Measurements from ENCODE around the gene NFATC3. TPM values are rescaled to one million over a fixed set of nuclear protein-coding genes. Genes with fewer than 3 reads are reported as not detected.

NFATC3 gene
- total RNA-seq, 5 donors from 2014 or later (not counting 1 experiment from before 2014, with no cell fraction given): 111 to 144 (median 116) TPM

DNA sequence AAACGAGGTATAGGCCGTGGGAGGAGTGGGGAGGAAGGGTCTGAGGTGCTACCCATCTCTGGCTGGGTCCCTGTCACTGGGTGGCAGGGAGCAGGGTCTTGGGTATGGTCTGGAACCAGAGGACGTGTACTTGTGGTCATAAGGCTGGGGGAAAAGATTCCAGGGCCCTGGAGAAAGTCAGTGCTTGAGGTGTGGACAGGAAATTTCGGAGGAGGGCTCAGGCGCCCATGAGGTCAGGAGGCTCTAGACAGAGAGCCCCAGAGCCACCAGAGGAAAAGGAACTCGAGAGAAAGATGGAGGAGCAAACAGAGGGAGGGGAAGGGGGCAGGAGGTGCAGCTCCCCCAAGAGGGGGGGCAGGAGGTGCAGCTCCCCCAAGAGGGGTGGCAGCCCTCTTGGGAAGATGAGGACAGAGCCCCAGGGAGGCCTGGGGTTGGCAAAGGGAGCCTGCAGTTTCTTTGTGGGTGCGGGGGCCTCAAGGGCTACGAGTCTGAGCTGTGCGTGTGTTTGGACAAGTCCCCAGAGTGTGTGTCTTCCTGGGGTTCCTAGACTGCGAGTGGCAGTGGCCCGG is 178.5 kb downstream of the NFATC3 start:
- Mint-ChIP-seq H3K9me3 (no peaks in the 10 kb centered on the region), H3K36me3 (peaks cover 7% of the 10 kb centered on the region), H3K4me1 (peaks cover 44 to 56% (median 48%) of the 10 kb centered on the region in 3 donors), H3K4me3 (peak overlapping the region; percentile 90 to 96 (median 92)), H3K27ac (peak overlapping the region; percentile 97), H3K27me3 (no peaks in the 10 kb centered on the region)
- WGBS (ENCODE audit: insufficient coverage): 38% methylated on average over 11 of the region's 11 CpGs
- H3K27ac ChIP-seq (ENCODE audit: low read length): peak overlapping the region; percentile 88
- H3K27me3 ChIP-seq (replicated peaks in 1 of 2; ENCODE audit: control insufficient read depth in 2 of 2, extremely low read depth in 1 of 2, insufficient read depth in 2 of 2, low read length in 1 of 2): no peaks in the 10 kb centered on the region
- H3K4me3 ChIP-seq (ENCODE audit: control insufficient read depth in 1 of 2, extremely low read depth in 1 of 2, low read length in 1 of 2): peak overlapping the region; percentile 82 to 86
- no peak for ATAC-seq (replicated peaks in 1 of 4)
- CTCF ChIA-PET: interaction anchor here (0.6 to 4.6 kb wide), 23 partner anchors 8 to 423 kb away, joined by 3 to 73 read pairs (median 6); partner anchors contain the start of genes PLA2G15 (in 2 of the 2), PRMT7 (in 2 of the 2) and SLC7A6OS (in 2 of the 2)
- DNase-seq: no peak
- no peaks in the 10 kb centered on the region for H3K9me3 ChIP-seq
- peaks cover 3 to 23% of the 10 kb centered on the region in 2 donors for H3K36me3 ChIP-seq (ENCODE audit: control insufficient read depth in 2 of 2, extremely low read depth in 1 of 2, insufficient read depth in 1 of 2, low read length in 1 of 2)
- peaks cover 21 to 59% of the 10 kb centered on the region in 2 experiments for H3K4me1 ChIP-seq (ENCODE audit: control insufficient read depth in 1 of 2, extremely low read depth in 1 of 2, insufficient read depth in 2 of 2, low read length in 2 of 2)
- POLR2A ChIA-PET: interaction anchor here (0.6 to 1.6 kb wide), 8 partner anchors 9 to 66 kb away, joined by 3 to 8 read pairs (median 4); partner anchors contain the start of genes PRMT7 (in 1 of the 2) and SLC7A6OS (in 1 of the 2)

DNA sequence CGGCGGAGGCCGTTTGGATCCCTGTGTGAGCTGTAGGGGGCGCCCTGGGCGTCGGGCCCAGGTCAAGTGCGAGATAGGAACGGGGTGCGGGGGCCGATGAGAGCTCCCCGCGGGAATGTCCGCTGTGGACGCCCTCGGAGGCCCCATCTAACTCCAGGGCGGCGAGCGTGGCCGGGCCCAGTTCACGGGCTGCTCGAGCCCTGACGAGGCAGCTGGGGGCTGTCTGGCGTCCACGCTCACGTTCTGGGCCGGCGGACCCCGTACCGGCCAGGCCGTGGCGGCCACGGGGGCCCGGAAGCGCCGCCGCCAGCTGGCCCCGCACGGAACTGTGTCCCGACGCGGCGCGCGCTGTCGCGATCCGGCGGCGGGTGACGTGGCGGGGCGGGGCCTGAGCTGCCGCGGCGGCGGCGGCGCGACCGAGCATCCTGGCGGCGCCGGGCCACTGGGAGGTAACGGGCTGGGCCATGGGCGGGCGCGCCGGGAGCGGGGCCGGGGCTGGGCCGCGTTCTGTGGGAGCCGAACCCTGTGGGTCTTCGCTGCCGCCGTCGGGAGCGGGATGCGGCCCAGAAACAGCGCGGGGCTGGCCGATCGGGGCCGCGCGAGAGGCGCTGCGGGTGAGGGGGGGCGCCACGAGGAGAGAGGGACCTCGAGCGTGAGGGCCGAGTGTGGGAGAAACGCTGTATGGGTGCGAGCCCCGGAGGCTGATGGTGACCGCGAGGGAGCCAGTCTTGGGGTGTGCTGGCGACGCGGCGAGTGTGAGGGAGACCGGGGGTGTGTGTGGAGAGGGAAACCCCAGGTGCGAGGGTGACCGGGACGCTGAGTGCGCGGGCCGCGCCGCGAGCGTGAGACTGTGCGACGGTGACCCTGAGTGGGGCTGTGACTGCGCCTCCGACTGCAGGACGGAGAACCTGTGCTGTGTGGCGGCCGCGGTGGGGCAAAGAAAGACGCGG is 179.2 kb downstream of the NFATC3 start, which contains the start of gene SLC7A6:
Gene SLC7A6 (plus strand): TSS at position 399 of the 950 bp plus-strand sequence. CDS start 10,201 bp downstream, outside the sequence.
- no peaks in the 10 kb centered on the region for H3K9me3 Mint-ChIP-seq
- H3K9me3 ChIP-seq: no peaks in the 10 kb centered on the region
- H3K27ac ChIP-seq (ENCODE audit: low read length): peak within 1 kb of the TSS; percentile 90
- no peaks in the 10 kb centered on the region for H3K27me3 Mint-ChIP-seq
- ATAC-seq (replicated peaks in 1 of 4) (peak; percentile 81 to 86 (median 82)), DNase-seq (peak; percentile 42 to 92 (median 73))
- WGBS (ENCODE audit: insufficient coverage): under 1% methylated on average over 120 of the region's 123 CpGs
- H3K4me3 ChIP-seq (ENCODE audit: control insufficient read depth in 1 of 2, extremely low read depth in 1 of 2, low read length in 1 of 2): peak within 1 kb of the TSS; percentile 82 to 86
- H3K36me3 ChIP-seq (ENCODE audit: control insufficient read depth in 2 of 2, extremely low read depth in 1 of 2, insufficient read depth in 1 of 2, low read length in 1 of 2): peaks cover 0 to 23% of the 10 kb centered on the region in 2 donors
- peaks cover 52 to 62% (median 55%) of the 10 kb centered on the region in 3 donors for H3K4me1 Mint-ChIP-seq
- ChIA-PET CTCF (interaction anchor here (0.7 to 4.6 kb wide), 24 partner anchors 8 to 115 kb away, joined by 3 to 73 read pairs (median 4); partner anchors contain the start of genes PLA2G15 (in 2 of the 2), PRMT7 (in 2 of the 2) and SLC7A6OS (in 2 of the 2)), POLR2A (interaction anchor here (0.6 to 1.6 kb wide), 8 partner anchors 8 to 65 kb away, joined by 3 to 8 read pairs (median 4); partner anchors contain the start of genes PRMT7 (in 1 of the 2) and SLC7A6OS (in 1 of the 2))
- peak within 1 kb of the TSS; percentile 97 for H3K27ac Mint-ChIP-seq
- no peaks in the 10 kb centered on the region for H3K27me3 ChIP-seq (replicated peaks in 1 of 2; ENCODE audit: control insufficient read depth in 2 of 2, extremely low read depth in 1 of 2, insufficient read depth in 2 of 2, low read length in 1 of 2)
- peak within 1 kb of the TSS; percentile 91 to 96 (median 95) for H3K4me3 Mint-ChIP-seq
- peaks cover 27 to 64% of the 10 kb centered on the region in 2 experiments for H3K4me1 ChIP-seq (ENCODE audit: control insufficient read depth in 1 of 2, extremely low read depth in 1 of 2, insufficient read depth in 2 of 2, low read length in 2 of 2)
- peaks cover 3% of the 10 kb centered on the region for H3K36me3 Mint-ChIP-seq

DNA sequence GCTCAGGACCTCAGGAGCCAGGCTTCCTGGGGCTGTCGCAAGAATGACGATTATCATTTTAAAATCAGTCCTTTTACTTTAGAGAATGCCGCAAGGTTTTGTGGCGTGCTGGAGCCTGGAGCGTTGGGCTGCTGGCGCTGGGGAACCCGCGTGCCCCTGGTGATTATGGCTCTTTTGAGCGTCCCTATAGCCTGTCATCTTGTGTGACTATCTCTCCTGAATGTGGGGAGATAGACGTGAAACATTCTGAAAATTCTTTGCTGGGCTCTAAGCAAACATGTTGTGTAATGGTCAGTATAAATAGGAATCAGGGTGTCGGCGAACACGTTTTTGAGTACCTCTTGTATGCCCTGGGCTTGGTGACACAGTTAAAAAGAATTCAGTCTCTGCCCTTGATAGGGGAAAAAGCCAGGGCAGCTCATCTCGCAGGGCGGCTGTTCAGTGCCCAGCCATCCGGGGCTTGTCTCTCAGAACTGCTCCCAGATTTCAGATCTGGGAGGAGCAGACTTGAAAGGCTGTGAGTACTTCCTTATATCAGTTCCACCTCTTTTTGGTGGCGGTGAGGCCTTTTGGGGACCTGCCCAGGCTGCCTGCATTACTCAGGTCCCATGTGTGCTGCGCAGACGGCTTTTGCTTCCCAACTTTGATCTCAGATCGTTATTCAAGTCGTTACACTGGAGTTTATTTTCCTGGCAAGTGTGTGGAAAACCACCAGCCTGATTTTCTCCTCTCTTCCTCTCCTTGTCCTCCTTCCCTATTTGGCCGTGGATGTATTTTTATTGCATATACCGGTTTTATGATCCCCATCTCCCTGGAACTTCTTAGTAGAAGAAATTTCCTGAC is 180.1 kb downstream of the NFATC3 start:
- DNase-seq (peak in 14 of 35 experiments; percentile 8 to 75 (median 32)), ATAC-seq (replicated peaks in 1 of 4) (peak; percentile 8 to 27 (median 12))
- no peaks in the 10 kb centered on the region for H3K9me3 ChIP-seq
- H3K27ac ChIP-seq (ENCODE audit: low read length): peak overlapping the region; percentile 90
- Mint-ChIP-seq H3K9me3 (no peaks in the 10 kb centered on the region), H3K27ac (peak overlapping the region; percentile 91), H3K4me3 (peak overlapping the region; percentile 91 to 96 (median 95)), H3K36me3 (no peaks in the 10 kb centered on the region), H3K27me3 (no peaks in the 10 kb centered on the region), H3K4me1 (peaks cover 61 to 71% (median 64%) of the 10 kb centered on the region in 3 donors)
- CTCF ChIA-PET: interaction anchor here in 1 of 2 donors (1.5 to 4.6 kb wide), 3 partner anchors 20 to 46 kb away, joined by 4 to 73 read pairs (median 58); partner anchors contain the start of genes PRMT7 and SLC7A6OS
- POLR2A ChIA-PET: interaction anchor here in 1 of 2 donors (1.6 kb wide), 1 partner anchor 15 kb away, joined by 5 read pairs; no protein-coding TSS in a partner anchor
- 0% methylated on average over 14 of the region's 23 CpGs for WGBS (ENCODE audit: insufficient coverage)
- H3K4me1 ChIP-seq (ENCODE audit: control insufficient read depth in 1 of 2, extremely low read depth in 1 of 2, insufficient read depth in 2 of 2, low read length in 2 of 2): peaks cover 35 to 73% of the 10 kb centered on the region in 2 experiments
- peaks cover 0 to 16% of the 10 kb centered on the region in 2 donors for H3K36me3 ChIP-seq (ENCODE audit: control insufficient read depth in 2 of 2, extremely low read depth in 1 of 2, insufficient read depth in 1 of 2, low read length in 1 of 2)
- no peaks in the 10 kb centered on the region for H3K27me3 ChIP-seq (replicated peaks in 1 of 2; ENCODE audit: control insufficient read depth in 2 of 2, extremely low read depth in 1 of 2, insufficient read depth in 2 of 2, low read length in 1 of 2)
- H3K4me3 ChIP-seq (ENCODE audit: control insufficient read depth in 1 of 2, extremely low read depth in 1 of 2, low read length in 1 of 2): peak overlapping the region; percentile 82 to 86

DNA sequence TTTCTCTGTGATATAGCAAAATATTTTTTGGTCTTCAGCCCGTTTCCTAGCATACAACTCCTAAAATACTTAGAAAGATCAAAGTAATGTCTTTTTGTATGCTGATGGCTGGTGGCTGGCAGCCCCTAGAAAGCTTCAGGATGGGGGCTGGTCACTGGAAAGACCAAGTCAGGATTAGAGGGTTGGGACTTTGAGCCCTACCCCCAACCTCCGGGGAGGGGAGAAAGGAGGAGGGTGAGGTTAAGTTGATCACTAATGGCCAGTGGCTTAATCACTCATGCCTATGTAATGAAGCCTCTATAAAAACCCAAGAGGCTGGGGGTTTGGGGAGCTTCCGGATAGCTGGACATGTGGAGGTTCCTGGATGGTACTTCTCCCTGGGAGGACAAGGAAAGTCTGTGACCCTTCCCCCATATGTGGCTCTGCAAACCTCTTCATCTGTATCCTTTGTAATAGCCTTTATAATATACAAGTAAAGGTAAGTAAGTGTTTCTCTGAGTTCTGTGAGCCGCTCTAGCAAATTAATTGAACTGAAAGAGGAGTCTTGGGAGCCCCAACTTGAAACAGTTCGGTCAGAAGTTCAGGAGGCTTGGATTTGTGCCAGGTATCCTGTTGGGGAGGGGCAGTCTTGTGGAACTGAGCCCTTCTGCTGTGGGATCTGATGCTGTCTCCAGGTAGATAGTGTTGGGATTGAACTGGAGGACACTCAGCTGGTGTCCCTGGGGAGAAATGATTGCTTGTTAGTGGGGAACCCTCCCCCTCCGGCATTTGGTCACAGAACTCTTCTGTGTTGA is 182.6 kb downstream of the NFATC3 start:
- no peak for DNase-seq
- Mint-ChIP-seq H3K4me1 (peaks cover 74 to 86% (median 83%) of the 10 kb centered on the region in 3 donors), H3K4me3 (peak overlapping the region; percentile 39 to 96 (median 45)), H3K27me3 (no peaks in the 10 kb centered on the region), H3K27ac (peak overlapping the region; percentile 90 to 100), H3K9me3 (no peaks in the 10 kb centered on the region), H3K36me3 (peaks cover 7% of the 10 kb centered on the region)
- peak overlapping the region; percentile 75 for H3K27ac ChIP-seq (ENCODE audit: low read length)
- WGBS (ENCODE audit: insufficient coverage): 80% methylated on average over 2 of the region's 6 CpGs
- H3K4me3 ChIP-seq (ENCODE audit: control insufficient read depth in 1 of 2, extremely low read depth in 1 of 2, low read length in 1 of 2): no peak overlapping the region
- no peaks in the 10 kb centered on the region for H3K27me3 ChIP-seq (replicated peaks in 1 of 2; ENCODE audit: control insufficient read depth in 2 of 2, extremely low read depth in 1 of 2, insufficient read depth in 2 of 2, low read length in 1 of 2)
- peaks cover 55 to 87% of the 10 kb centered on the region in 2 experiments for H3K4me1 ChIP-seq (ENCODE audit: control insufficient read depth in 1 of 2, extremely low read depth in 1 of 2, insufficient read depth in 2 of 2, low read length in 2 of 2)
- ATAC-seq (replicated peaks in 1 of 4): no peak
- ChIA-PET CTCF (interaction anchor here in 1 of 2 donors (0.5 to 1.2 kb wide), 3 partner anchors 18 to 49 kb away, joined by 3 to 4 read pairs (median 4); partner anchors contain the start of genes PRMT7 and SLC7A6OS), POLR2A (interaction anchor here (0.6 to 1.0 kb wide), 3 partner anchors 18 to 20 kb away, joined by 3 to 5 read pairs (median 3); no protein-coding TSS in a partner anchor)
- no peaks in the 10 kb centered on the region for H3K9me3 ChIP-seq
- peaks cover 4 to 24% of the 10 kb centered on the region in 2 donors for H3K36me3 ChIP-seq (ENCODE audit: control insufficient read depth in 2 of 2, extremely low read depth in 1 of 2, insufficient read depth in 1 of 2, low read length in 1 of 2)

DNA sequence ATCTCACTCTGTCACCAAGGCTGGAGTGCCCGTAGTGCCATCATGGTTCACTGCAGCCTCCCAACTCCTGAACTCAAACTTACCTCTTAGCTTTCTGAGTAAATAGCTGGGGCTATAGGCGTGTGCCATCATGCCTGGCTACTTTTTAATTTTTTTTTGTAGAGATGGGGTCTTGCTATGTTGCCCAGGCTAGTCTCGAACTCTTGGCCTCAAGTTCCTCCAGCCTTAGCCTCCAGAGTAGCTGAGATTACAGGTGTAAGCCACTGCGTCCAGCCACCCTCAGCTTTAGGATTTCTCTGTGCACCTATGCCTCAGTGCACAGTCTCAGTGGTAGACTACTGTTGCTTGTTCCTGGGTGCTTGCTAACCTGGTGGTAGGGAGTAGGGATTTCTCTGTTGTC is 184.6 kb downstream of the NFATC3 start:
- ATAC-seq (replicated peaks in 1 of 4): no peak
- peaks cover 83 to 94% (median 92%) of the 10 kb centered on the region in 3 donors for H3K4me1 Mint-ChIP-seq
- no peak for DNase-seq
- no peaks in the 10 kb centered on the region for H3K27me3 ChIP-seq (replicated peaks in 1 of 2; ENCODE audit: control insufficient read depth in 2 of 2, extremely low read depth in 1 of 2, insufficient read depth in 2 of 2, low read length in 1 of 2)
- H3K27ac Mint-ChIP-seq: peak overlapping the region; percentile 98 to 100
- no peaks in the 10 kb centered on the region for H3K9me3 ChIP-seq
- peaks cover 23% of the 10 kb centered on the region for H3K36me3 Mint-ChIP-seq
- H3K36me3 ChIP-seq (ENCODE audit: control insufficient read depth in 2 of 2, extremely low read depth in 1 of 2, insufficient read depth in 1 of 2, low read length in 1 of 2): peaks cover 4 to 38% of the 10 kb centered on the region in 2 donors
- peaks cover 75 to 94% of the 10 kb centered on the region in 2 experiments for H3K4me1 ChIP-seq (ENCODE audit: control insufficient read depth in 1 of 2, extremely low read depth in 1 of 2, insufficient read depth in 2 of 2, low read length in 2 of 2)
- H3K9me3 Mint-ChIP-seq: no peaks in the 10 kb centered on the region
- H3K27me3 Mint-ChIP-seq: no peaks in the 10 kb centered on the region
- H3K27ac ChIP-seq (ENCODE audit: low read length): peak overlapping the region; percentile 75
- peak overlapping the region in 2 of 3 donors; percentile 21 to 51 for H3K4me3 Mint-ChIP-seq
- CTCF ChIA-PET: interaction anchor here in 1 of 2 donors (0.7 kb wide), 1 partner anchor 45 kb away, joined by 3 read pairs; no protein-coding TSS in a partner anchor
- no peak overlapping the region for H3K4me3 ChIP-seq (ENCODE audit: control insufficient read depth in 1 of 2, extremely low read depth in 1 of 2, low read length in 1 of 2)
- 93% methylated on average over 2 of the region's 4 CpGs for WGBS (ENCODE audit: insufficient coverage)
- POLR2A ChIA-PET: interaction anchor here (0.7 to 1.5 kb wide), 3 partner anchors 16 to 176 kb away, joined by 3 to 5 read pairs (median 3); partner anchors contain the start of genes PRMT7 (in 1 of the 2) and SLC7A6OS (in 1 of the 2)
